ENCODE results near the gene TMEM131.
A peak's percentile ranks its signal among the peaks of the same experiment; 100 is the strongest.
"Not testable (repeated sequence)": the region's sequence is repeated elsewhere in the genome, so short reads cannot be mapped to it uniquely, and the experiment has no call there.

Gene TMEM131

GRCh38 chr2:97907369-97908100 lies 88.2 kb downstream of the TMEM131 start:
- DNase-seq = no peak

DNA sequence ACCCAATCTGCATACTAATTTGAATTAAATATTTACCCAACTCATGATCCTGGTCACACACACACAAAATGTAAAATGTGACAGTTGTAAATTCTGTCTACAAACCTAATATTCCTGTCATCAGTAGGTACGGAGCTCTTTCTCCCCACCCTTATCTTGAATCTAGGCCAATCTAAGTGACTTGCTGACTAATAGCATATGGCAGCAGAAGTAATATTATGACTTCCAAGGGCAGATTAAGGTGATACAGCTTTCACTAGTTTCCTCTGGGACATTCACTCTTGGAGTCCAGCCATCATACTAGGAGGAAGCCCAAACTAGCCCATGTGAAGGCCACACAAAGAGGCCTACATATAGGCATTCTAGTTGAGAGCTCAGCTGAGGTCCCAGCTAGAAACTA lies 89.4 kb downstream of the TMEM131 start:
- no peak for DNase-seq

DNA sequence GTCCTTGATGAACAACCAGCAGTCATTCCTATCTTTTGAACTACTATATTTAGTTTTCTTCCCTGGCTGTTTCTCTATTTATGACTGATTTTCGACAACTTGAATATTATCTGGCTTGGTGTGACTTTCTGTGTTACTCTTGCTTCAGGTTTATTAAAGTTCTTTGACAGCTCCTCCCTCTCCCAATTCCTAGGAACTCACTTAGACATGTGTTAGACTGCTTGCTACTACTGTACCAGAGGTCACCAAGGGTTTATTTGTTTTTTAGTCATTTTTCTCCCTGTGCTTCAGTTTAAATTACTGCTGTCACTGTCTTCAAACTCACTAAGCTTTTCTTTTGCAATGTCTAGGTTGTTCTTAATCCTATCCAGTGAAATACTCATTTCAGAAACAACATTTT lies 90.5 kb downstream of the TMEM131 start:
- no peak for DNase-seq

DNA sequence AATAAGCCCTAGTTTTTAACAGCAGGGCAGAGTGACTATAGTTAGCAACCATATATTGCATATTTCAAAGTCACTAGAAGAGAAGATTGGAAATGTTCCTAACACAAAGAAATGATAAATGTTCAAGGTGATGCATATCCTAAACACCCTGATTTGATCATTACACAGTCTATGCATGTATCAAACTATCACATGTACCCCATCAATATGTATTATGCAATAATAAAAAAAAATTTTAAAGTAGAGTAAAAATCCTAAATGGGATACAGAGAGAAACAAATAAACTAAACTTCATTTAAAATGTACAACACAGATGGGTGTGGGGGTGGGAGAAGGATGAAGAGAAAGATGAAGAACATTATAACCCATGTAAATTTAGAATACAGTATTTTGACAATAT lies 93.9 kb downstream of the TMEM131 start:
- no peak for DNase-seq

GRCh38 chr2:97900806-97901205 lies 94.9 kb downstream of the TMEM131 start:
- no peak for DNase-seq

DNA sequence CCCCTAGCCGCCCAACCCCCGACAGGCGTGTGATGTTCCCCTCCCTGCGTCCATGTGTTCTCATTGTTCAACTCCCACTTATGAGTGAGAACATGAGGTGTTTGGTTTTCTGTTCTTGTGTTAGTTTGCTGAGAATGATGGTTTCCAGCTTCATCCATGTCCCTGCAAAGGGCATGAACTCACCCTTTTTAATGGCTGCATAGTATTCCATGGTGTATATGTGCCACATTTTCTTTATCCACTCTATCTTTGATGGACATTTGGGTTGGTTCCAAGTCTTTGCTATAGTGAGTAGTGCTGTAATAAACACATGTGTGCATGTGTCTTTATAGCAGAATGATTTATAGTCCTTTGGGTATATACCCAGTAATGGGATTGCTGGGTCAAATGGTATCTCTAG lies 102.7 kb downstream of the TMEM131 start:
- DNase-seq = not testable (repeated sequence)

- no peak for DNase-seq
Observed at GRCh38 chr2:97891611-97892010, 104.1 kb downstream of the TMEM131 start.

GRCh38 chr2:97889156-97889555 lies 106.6 kb downstream of the TMEM131 start:
- DNase-seq = no peak

DNA sequence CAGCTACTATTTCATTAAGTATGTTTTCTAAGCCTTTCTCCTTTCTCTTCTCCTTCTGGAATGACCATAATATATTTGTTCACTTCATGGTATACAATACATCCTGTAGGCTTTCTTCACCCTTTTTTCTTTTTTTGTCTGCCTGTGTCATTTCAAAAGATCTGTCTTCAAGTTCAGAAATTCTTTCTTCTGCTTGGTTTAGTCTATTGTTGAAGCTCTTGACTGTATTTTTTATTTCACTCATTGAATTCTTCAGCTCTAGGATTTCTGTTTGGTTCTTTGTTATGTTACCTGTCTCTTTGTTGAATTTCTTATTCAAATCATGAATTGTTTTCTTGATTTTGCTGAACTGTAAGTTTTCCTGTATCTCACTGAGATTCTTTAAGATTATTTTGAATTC lies 109.9 kb downstream of the TMEM131 start:
- no peak for DNase-seq

DNA sequence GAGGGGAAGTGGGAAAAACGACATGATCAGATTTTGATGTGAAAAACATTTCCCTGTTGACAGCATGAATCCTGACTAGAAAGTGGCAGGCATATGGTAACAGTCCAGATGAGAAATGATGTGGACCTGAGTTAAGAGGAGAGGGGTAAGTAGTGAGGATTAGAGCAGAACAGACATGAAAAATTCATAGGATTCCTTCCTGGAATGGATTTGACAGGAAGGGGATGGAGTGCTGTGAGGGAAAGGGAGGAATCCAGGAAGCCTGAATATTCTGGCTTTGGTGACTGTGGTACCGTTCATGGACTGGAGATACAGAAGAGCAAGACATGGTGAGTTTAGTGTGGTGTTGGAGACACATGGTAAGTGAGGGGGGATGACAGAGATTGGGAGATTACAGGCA lies 115.4 kb downstream of the TMEM131 start:
- no peak for DNase-seq

GRCh38 chr2:97878865-97879264 lies 116.9 kb downstream of the TMEM131 start:
- no peak for DNase-seq

- not testable (repeated sequence) for DNase-seq
Observed at GRCh38 chr2:97878317-97878716, 117.4 kb downstream of the TMEM131 start.

GRCh38 chr2:97871096-97871780 lies 124.5 kb downstream of the TMEM131 start:
- DNase-seq = no peak

- DNase-seq = peak; percentile 76
Observed at GRCh38 chr2:97870396-97870843, 125.3 kb downstream of the TMEM131 start.

DNA sequence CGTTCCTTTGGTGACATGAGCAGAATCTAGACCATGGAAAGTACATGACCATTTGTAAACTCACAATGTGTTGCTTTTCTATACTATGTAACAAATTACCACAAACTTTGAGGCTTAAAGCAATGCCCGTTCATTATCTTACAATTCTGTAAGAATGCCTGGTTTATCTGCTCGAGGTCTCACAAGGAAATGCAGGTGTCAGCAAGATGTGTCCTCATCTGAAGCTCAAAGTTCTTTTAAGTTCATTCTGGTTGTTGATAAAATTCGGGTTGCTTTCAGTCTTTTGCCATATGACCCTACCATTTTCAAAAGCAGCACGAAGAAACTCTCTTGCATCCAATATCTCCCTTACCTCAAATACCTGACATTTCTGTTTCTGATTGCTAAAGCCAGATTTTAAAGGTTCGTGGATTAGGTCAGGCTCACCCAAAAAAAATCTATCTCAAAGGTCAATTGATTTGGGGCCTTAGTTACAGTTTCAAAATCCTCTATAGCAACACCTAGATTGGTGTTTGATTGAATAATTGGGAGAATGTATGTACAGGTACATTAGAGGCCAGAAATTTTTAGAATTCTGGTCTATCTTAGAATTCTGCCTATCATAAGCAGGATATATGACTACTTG lies 125.9 kb downstream of the TMEM131 start:
- no peak for DNase-seq

GRCh38 chr2:97868986-97869721 lies 126.6 kb downstream of the TMEM131 start:
- no peak for DNase-seq

- no peak for DNase-seq
Observed at GRCh38 chr2:97863829-97864228, 131.9 kb downstream of the TMEM131 start.

DNA sequence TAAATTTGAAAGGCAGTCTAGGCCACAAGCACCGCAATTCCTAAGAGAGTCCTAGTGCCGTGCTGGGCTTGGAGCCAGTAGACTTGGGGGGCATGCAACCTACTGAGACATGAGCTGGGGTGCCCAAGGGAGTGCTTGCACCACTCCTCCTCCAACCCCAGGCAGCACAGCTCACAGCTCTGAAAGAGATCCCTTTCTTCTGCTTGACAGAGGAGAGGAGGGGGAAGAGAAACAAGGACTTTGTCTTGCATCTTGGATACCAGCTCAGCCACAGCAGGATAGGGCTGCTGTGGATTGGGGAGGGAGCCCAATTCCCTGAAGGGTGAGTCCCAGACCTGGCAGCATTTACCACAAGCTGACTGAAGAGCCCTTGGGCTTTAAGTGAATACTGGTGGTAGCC lies 134.6 kb downstream of the TMEM131 start:
- no peak for DNase-seq

- no peak for DNase-seq
Observed at GRCh38 chr2:97858442-97858841, 137.3 kb downstream of the TMEM131 start.

DNA sequence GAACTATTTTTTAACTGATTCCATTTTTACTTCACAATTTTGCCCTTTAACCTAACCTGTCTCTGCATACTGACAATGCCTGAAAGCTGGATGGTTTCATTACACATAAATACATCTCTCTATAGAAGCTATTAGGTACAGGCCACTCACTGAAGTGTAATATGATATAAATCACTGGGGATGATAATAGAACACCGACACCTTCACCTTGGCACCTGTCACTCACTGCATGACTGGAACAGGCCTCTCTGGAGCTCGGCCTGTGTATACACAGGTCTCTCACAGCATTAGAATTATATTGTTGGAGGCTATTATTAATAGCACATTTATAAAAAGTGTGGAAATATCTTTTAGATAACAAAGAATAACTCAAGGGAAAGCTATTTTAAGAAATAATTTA lies 138.2 kb downstream of the TMEM131 start:
- DNase-seq = no peak

DNA sequence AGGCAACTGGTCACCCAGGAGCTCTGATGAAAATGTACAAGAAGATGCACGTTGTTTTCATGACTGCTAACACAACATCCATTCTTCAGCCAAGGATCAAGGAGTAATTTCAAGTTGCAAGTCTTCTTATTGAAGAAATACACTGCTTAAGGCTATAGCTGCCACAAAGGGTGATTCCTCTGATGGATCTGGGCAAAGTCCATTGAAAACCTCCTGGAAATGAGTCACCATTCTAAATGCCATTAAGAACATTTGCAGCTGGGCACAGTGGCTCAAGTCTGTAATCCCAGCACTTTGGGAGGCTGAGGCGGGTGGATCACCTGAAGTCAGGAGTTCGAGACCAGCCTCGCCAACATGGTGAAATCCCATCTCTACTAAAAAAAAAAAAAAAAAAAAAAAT lies 142.7 kb downstream of the TMEM131 start:
- DNase-seq = not testable (repeated sequence)

GRCh38 chr2:97851172-97851571 lies 144.6 kb downstream of the TMEM131 start:
- DNase-seq = no peak

DNA sequence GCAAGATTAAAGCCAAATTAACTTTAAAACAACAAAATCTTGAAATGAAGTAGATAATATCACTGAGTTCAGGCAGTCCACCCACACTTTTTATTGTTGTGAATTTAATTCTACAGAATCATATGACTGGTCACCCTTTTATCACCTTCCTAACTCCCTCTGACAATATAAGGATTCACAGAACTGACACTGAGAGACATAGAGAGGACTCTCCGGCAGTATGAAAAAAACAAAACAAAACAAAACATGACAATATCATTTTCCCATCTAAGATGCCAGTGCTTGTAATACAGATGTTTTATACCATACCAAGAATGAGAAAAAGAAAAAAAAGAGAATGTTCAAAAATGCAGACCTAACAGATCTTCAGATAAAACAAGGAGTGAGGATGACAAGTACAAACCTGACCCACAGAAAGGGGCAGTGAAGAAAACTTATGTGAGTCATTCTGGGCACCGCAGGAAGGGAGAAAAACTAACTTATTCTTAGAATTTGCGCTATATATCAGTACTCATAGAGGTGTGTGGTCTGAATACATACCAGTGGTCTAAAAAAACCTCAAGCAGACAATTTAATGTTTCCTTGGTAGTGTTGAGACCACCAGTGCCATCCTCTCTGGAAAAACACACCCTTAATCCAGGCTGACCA lies 145.7 kb downstream of the TMEM131 start:
- DNase-seq = no peak
